Gastroesophageal sphincter (tissue), 4 donors: ENCODE results near the gene SLC12A8. TPM values are rescaled to one million over a fixed set of nuclear protein-coding genes. Genes with fewer than 3 reads are reported as not detected.
A peak's percentile ranks its signal among the peaks of the same experiment; 100 is the strongest.

Experiments used
- ATAC-seq: fragments of 150-250 bp; one replicate; pipeline ENCODE4 v1.9.1; 2016; ENCODE audit warnings: mild to moderate bottlenecking, moderate library complexity
- H3K27ac ChIP-seq, 4 donors: fragments of 200-600 bp; sonication (generic) in 3 of 4; 1 replicate in 3 of 4; 2 replicates in 1 of 4; pipeline ENCODE4 v1.5.1; 2016 to 2019
- H3K27me3 ChIP-seq: fragments of 200-600 bp; sonication (generic); one replicate; pipeline ENCODE4 v1.5.1; 2019
- H3K36me3 ChIP-seq, 2 donors: fragments of 200-600 bp; sonication (generic); one replicate each; pipeline ENCODE4 v1.5.1; 2019; ENCODE audit warnings: control low read depth in 1 of 2
- H3K4me1 ChIP-seq, 3 donors: fragments of 200-600 bp; sonication (generic); 1 replicate in 2 of 3; 2 replicates in 1 of 3; pipeline ENCODE4 v1.5.1; 2016 to 2019; ENCODE audit warnings: control low read depth in 2 of 3
- H3K4me3 ChIP-seq, 2 donors: fragments of 200-600 bp; sonication (generic); one replicate each; pipeline ENCODE4 v1.5.1; 2019; ENCODE audit warnings: mild to moderate bottlenecking in 1 of 2, moderate library complexity in 1 of 2
- H3K9me3 ChIP-seq, 3 donors: fragments of 200-600 bp; sonication (generic); one replicate each; pipeline ENCODE4 v1.5.1; 2017 to 2019; ENCODE audit warnings: control low read depth in 2 of 3
- EP300 ChIP-seq: sonication (generic); formaldehyde crosslinking; IDR thresholded peaks from one replicate; pipeline ENCODE4 v1.6.1; 2017; ENCODE audit warnings: antibody characterized with exemption, mild to moderate bottlenecking
- POLR2A ChIP-seq, 2 donors: fragments of 450-650 bp; IDR thresholded peaks; one replicate each; pipeline ENCODE4 v1.6.1; 2017; ENCODE audit warnings: antibody characterized with exemption in 2 of 2, mild to moderate bottlenecking in 2 of 2, moderate library complexity in 1 of 2
- POLR2AphosphoS5 ChIP-seq: sonication (generic); formaldehyde crosslinking; IDR thresholded peaks from one replicate; pipeline ENCODE4 v1.6.1; 2017; ENCODE audit warnings: antibody characterized with exemption
- WGBS, 2 donors: methylation state at CpG; one replicate each; pipeline ENCODE4 v1.1.5; 2018; ENCODE audit warnings: low coverage in 1 of 2; 5-methylcytosine and 5-hydroxymethylcytosine counted together
- total RNA-seq, 4 donors: library from RNA; depleted of rRNA; stranded (reverse); fragments of >200 nt; gene quantifications; one replicate each; pipeline ENCODE4 v1.1.0, GENCODE V29; 2016
- TF ChIP-seq, protein P1 (sequence below), 4 experiments: fragments of 200-600 bp in 2 of 4; fragments of 450-650 bp in 2 of 4; sonication (generic) in 1 of 4; IDR thresholded peaks; one replicate each; pipeline ENCODE4 v1.5.1; 2017 to 2019; ENCODE audit warnings: antibody characterized with exemption in 4 of 4, mild to moderate bottlenecking in 2 of 4, moderate library complexity in 2 of 4

The SLC12A8 gene
- total RNA-seq, 4 donors from 2014 or later, result 0.13 to 2.3 (median 0.54) TPM; not detected in 1

DNA sequence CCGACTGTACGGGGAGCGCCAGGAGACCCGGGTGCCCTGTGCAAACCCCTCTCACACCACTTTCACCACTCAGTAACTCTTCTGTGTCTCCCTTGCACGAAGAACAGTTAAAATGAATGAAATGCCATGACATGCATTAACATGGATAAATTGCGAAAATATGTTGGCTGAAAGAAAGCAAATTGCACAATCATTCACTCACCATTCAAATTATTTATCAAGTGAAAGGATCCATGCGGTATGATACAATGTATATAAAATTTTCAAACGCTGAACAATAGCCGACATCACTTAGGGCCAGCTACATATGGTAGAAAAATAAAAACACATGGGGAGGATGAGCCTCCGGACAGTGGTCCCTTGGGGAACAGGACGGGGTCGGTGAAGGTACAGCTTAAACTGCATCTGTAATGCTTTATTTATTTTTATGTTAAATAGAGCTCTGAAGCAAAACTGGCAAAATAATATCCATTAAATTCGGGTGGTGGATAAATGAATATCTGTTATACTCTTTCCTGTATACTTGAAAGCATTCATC, 45.9 kb downstream of the SLC12A8 start:
- TF ChIP-seq POLR2A (IDR thresholded peaks at IDR 0.05), result no peak
- no peak for TF ChIP-seq EP300
- TF ChIP-seq, protein P1, sequence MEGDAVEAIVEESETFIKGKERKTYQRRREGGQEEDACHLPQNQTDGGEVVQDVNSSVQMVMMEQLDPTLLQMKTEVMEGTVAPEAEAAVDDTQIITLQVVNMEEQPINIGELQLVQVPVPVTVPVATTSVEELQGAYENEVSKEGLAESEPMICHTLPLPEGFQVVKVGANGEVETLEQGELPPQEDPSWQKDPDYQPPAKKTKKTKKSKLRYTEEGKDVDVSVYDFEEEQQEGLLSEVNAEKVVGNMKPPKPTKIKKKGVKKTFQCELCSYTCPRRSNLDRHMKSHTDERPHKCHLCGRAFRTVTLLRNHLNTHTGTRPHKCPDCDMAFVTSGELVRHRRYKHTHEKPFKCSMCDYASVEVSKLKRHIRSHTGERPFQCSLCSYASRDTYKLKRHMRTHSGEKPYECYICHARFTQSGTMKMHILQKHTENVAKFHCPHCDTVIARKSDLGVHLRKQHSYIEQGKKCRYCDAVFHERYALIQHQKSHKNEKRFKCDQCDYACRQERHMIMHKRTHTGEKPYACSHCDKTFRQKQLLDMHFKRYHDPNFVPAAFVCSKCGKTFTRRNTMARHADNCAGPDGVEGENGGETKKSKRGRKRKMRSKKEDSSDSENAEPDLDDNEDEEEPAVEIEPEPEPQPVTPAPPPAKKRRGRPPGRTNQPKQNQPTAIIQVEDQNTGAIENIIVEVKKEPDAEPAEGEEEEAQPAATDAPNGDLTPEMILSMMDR (IDR thresholded peaks at IDR 0.05), result no peak
- TF ChIP-seq POLR2AphosphoS5, result no peak
- H3K36me3 ChIP-seq, result no peaks in the 10 kb centered on the region
- H3K9me3 ChIP-seq, result no peaks in the 10 kb centered on the region
- H3K27me3 ChIP-seq, result no peaks in the 10 kb centered on the region
- WGBS, 2 donors, result 86 to 90% methylated on average over 7 to 13 of the region's 13 CpGs
- H3K4me1 ChIP-seq, result peaks cover 0 to 15% (median 0%) of the 10 kb centered on the region in 3 donors
- H3K27ac ChIP-seq, result no peak overlapping the region
- ATAC-seq, result no peak
- H3K4me3 ChIP-seq, result no peak overlapping the region

DNA sequence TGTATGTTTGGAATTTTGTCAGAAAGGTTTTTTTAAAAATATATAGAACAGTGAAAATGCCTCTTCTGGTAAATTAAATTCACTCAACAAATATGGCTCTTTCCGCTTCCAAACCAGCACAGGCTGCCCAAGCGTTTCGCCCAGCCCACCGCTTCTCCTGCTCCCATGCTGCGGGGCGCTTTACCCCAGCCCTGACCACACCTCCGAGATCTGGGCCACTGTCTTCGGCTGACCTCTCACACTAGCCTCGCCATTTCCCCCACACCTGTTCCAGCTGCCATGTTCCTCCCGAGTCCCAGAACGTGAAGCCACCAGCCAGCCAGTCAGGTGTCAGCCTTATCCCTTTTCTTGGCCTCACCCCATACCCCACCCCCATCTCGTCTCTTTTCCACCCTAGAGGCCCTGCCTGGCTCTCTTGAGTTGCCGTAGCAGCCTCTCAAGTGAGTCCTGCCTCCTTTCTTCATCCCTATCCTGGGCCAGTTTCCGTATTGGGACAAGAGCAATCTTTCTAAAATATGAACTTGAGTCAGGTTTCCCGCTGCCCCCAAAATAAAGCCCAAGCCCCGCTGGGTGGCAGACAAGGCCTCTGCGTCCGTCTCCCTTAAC, 46.5 kb downstream of the SLC12A8 start:
- no peak for ATAC-seq
- H3K4me3 ChIP-seq, result no peak overlapping the region
- peaks cover 0 to 21% (median 0%) of the 10 kb centered on the region in 3 donors for H3K4me1 ChIP-seq
- no peaks in the 10 kb centered on the region for H3K36me3 ChIP-seq
- H3K27ac ChIP-seq, result no peak overlapping the region
- 90 to 91% methylated on average over 13 to 16 of the region's 18 CpGs for WGBS, 2 donors
- no peak for TF ChIP-seq POLR2A (IDR thresholded peaks at IDR 0.05)
- no peaks in the 10 kb centered on the region for H3K27me3 ChIP-seq
- no peaks in the 10 kb centered on the region for H3K9me3 ChIP-seq

DNA sequence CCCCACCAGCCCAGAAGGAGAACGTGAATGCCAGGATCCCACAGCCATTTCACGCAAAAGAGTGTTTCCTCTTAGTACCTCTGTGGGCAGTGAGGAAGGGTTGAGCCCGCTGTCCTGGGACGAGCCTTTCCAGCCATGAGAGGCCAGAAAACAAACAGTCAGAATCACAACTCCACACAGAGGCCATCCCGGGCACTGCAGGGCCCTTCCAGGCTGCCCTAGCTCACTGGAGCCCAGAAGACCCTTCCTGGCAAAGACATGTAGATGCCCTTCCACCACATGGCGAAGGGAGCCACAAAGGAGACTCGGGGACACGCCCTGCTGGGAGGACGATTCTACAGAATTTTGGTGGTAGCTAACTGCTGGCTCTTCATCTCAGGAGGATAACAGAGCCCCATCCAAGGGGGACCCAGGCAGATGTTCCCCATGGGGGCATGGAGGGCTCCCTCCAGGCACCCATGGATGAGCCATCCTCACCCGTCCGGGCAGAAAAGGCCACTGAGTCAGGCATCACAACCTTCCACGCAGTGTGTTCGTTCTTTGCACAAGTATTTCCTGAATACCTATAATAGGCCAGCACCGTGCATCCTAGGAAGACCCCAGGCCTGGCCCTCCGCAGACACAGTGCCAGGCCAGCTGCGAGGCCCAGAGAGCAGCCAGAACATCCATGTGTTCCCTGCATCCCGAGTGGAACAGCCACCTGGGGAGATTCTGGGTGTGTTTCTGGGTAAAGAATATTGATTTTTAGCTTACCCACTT, 47.2 kb downstream of the SLC12A8 start:
- no peaks in the 10 kb centered on the region for H3K9me3 ChIP-seq
- peak; percentile 58 for ATAC-seq

GRCh38 chr3:125163739-125164601, 48.6 kb downstream of the SLC12A8 start:
- TF ChIP-seq, protein P1 (IDR thresholded peaks at IDR 0.05), result peak in 1 of 4 experiments; percentile 24
- no peak for TF ChIP-seq POLR2AphosphoS5
- peaks cover 0 to 24% (median 0%) of the 10 kb centered on the region in 3 donors for H3K4me1 ChIP-seq
- ATAC-seq, result peak; percentile 20

More for the DNA sequence above, 47.2 kb downstream of the SLC12A8 start:
- peaks cover 0 to 26% (median 0%) of the 10 kb centered on the region in 3 donors for H3K4me1 ChIP-seq
- no peak overlapping the region for H3K27ac ChIP-seq
- no peaks in the 10 kb centered on the region for H3K27me3 ChIP-seq
- WGBS, 2 donors, result 60 to 86% methylated on average over 5 to 8 of the region's 17 CpGs
- no peak overlapping the region for H3K4me3 ChIP-seq
- TF ChIP-seq POLR2AphosphoS5 (no peak), EP300 (no peak), POLR2A (IDR thresholded peaks at IDR 0.05) (no peak)
- TF ChIP-seq, protein P1 (IDR thresholded peaks at IDR 0.05), result peak in 3 of 4 experiments; percentile 41 to 70 (median 64)
- H3K36me3 ChIP-seq, result no peaks in the 10 kb centered on the region

More at GRCh38 chr3:125163739-125164601, 48.6 kb downstream of the SLC12A8 start:
- Histone ChIP-seq H3K27ac (no peak overlapping the region), H3K4me3 (no peak overlapping the region), H3K9me3 (no peaks in the 10 kb centered on the region), H3K36me3 (no peaks in the 10 kb centered on the region), H3K27me3 (no peaks in the 10 kb centered on the region)
- 56 to 74% methylated on average over 5 to 7 of the region's 15 CpGs for WGBS, 2 donors
